GM19238 (cell line): Measurements from ENCODE around the gene NLRP6.
"Not testable (repeated sequence)": the region's sequence is repeated elsewhere in the genome, so short reads cannot be mapped to it uniquely, and the experiment has no call there.

Source experiments
- DNase-seq: peaks from one replicate; pipeline ENCODE4 v3.0.0; 2011; ENCODE audit warnings: low spot score; ENCODE audit not compliant: insufficient read length

Gene NLRP6

DNA sequence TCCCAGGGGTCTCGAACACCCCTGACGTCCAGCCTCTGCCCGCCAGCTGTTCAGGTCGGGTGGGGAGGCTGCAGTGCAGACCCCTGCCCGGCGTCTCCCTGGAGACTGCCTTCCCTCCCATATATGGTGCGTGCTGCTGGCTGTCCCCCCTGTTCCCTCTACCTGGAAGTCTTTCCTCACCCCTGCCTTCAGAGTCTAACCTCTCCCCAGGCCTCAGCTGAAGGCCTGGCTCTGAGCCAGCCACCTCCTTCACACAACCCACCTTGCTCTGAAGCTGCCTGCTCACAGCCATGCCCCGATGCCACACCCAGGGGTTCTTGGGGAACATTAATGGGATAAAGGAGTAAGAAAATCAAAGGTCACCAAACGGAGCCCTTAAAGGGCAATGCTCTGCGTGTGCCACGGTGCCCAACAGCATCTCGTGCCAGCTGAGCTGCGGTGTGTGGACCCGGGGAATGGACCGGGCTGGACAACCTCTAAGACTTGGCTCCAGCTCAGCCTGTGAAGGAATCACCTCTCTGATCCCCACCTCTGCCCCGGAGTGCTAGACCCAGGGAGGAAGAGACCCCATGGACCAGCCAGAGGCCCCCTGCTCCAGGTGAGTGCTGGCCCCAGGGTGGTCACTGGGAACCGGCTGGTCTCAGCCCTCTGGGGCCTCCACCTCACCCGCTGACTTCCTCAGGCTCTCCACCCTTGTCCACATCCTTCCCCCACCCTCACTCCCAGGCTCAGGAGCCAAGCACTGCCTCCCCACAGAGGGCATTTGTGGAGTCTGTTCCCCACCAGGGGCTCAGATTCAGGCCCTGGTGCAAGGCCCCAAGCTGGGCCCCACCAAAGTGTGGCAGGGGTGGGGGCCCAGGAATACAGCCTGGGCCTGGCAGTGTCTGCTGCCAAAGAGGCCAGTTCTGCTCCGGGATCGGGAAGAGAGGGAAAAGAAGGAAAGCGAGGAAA lies at the start of gene NLRP6:
Gene NLRP6, plus strand, starts transcription at position 407 of the 951 bp plus-strand sequence. Its CDS starts 163 bp downstream, at position 570.
- no peak for DNase-seq

DNA sequence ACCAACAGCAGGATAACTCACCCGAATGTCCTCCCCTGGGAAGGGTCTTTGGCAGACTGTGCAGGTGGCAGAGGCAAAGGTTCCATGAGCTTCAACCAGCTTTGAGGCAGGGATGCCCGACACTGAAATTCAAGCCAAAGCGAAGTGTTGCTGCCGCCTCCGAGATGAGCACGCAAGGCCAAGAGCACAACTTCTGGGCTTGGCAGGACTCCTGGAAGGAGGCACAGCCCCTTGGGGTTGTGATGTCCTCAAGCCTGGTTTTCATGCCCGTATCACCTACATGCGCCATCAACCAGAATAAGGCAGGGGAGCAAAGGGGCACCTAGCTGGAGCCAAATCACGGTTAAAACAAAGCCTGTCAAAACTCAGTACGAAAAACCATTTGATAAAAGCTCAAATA lies 47.8 kb upstream of the NLRP6 start:
- no peak for DNase-seq

DNA sequence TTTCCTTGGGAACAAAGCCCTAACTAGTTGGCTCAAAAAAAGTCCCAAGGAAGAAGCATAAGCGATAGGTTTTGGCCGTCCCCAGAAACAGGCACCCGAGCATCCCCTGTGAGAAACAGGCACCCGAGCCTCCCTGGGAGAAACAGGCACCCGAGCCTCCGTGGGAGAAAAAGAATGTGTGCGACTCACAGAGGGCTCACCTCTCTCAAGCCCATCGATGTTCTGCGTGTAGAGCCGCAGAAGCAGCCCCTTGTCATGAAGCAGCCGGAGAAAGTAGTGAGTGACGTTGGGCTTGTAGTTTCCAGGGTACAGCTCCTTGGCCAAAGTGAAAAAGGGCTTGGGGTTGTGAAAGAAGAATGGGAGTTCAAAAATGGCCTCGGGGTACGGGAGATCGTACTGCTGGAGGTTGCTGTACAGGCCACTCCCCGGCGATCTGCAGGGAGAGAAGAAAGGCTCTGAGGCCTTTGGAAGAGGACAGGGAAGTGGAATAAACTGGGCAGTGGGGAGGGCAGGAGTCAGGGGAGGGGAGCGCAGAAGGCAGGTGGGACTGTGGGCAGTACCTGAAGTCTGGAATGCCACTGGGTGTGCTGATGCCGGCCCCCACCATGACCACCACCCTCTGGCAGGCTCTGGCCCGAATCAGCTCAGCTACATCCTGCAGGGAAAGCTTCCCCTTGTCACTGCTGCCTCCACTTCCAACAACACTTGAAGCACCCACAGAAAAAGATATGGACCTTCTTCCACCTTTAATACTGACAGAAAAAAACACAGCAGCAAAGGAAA lies 45.2 kb upstream of the NLRP6 start:
- no peak for DNase-seq

DNA sequence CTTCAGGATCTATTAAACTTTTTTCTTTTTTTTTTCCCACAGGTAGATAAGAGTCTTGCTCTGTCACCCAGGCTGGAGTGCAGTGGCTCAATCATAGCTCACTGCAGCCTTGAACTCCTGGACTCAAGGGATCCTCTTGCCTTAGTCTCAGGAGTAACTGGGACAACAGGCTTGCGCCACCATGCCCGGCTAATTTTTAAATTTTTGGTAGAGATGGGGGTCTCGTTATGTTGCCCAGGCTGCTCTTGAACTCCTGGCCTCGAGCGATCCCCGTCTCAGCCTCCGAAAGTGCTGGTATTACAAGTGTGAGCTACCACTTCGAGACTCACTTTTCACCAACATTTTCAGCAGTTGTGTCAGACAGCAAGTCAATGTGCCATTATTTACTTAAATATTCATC lies 43.0 kb upstream of the NLRP6 start:
- DNase-seq, result no peak

DNA sequence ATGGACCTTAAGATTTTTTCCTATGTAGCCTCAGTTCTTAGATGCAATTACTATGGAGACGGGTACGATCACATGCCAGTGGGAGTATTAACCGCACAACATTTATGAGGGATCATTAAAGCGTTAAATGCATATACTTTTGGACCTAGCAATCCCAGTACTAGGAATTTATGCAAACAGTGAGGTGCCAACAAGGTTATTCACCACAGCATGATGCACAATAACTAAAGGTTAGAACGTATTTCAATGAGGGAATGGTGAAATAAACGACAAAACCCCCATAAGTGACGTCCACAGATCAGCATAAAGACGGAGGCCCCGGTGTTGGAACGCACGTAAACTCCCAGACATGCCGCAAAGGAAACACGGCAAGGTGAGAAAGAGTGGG lies 42.6 kb upstream of the NLRP6 start:
- DNase-seq, result no peak

DNA sequence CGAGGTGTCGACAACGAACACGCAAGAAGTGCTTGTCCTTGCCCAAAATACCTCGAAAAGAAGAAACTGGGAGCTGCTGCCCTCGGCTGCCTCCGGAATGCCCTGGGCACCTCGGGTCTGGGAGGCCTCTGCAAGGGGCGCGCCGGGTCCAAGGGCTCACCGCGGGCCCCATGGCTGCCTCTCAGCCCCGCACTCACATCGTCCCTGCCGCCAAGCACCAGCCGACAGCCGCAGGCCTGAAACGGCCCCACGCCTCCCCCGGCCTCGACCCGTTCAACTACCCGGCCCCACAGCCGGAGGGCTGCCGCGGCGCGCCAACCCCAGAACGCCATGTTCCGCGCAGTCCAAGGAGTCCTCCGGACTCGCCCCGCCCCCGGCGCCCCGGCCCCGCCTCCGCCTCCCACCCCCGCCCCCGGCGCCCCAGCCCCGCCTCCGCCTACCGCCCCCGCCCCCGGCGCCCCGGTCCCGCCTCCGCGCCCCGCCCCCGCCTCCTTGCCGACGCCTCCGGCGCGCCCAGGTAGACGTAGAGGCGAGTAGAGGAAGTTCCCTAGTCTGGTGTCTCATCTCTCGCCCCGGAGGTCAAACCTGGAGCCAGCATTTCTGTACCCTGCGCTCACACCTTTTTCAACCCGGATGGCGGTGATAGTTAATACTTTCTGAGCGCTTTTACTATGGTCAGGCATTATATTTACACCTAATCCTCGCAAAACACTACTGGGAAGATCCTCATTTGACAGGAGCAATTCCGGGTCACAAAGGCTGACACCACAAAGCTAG lies 42.0 kb upstream of the NLRP6 start, which contains the start of gene SIRT3:
Gene SIRT3, minus strand, starts transcription at position 346 of the 777 bp plus-strand sequence. Its CDS starts 14 bp downstream, at position 332.
- DNase-seq, result peak; percentile 96

DNA sequence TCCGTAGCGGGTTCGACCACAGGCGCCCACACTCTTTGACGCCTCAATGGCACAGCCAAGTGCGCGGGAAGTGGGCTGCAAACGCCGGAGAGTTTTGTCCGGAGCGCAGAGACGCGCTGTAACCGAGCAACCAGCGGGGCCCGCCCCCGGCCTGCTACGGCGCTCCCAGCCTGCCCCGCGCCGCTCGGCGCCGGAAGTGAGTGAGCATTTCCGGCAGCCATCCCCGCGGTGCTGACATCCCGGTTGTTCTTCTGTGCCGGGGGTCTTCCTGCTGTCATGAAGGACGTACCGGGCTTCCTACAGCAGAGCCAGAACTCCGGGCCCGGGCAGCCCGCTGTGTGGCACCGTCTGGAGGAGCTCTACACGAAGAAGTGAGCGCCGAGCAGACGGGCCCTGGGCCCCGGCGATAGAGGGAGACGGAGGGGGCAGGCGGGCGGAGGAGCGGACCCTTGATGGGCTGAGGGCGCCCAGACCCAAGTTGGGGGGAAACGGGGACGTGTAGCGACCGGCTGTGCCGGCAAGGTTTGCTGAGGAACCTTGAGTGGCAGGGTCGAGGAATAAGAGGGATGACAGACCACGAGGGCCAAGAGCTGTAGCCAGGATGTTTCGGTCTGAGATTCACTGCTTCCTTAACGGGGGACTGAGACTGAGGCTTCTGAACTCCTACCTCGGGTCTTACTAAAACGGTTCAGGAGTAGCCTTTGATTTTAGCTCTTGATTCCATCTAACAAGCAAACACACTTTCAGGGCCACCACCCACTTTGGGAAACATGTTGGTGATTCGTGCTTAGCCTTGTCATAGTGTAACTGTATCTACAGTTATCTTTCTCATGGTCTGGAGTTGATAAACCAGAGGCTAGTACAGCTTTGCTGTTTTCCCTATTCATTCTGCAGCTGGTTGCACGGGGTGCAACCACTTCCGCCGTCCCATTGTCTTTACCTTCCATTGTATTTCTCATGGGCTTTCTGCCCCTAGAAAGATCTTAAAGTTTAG lies 41.1 kb upstream of the NLRP6 start, which contains the start of gene PSMD13:
Gene PSMD13, plus strand, starts transcription at position 203 of the 994 bp plus-strand sequence. Its CDS starts 74 bp downstream, at position 277.
- DNase-seq, result peak; percentile 93

DNA sequence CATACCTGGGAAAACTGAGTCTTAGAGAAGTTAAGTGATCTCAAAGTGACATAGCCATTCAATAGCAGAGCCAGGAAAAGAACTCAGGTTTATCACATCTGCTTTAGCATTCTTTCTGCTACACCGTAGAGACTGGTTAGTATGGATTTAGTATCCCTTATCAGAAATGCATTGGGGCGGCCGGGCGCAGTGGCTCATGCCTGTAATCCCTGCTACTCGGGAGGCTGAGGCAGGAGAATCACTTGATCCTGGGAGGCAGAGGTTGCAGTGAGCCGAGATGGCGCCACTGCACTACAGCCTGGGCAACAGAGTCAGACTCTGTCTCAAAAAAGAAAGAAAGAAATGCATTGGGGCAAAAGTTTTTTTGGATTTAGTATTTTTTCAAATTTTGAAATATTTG lies 39.9 kb upstream of the NLRP6 start:
- DNase-seq, result not testable (repeated sequence)

DNA sequence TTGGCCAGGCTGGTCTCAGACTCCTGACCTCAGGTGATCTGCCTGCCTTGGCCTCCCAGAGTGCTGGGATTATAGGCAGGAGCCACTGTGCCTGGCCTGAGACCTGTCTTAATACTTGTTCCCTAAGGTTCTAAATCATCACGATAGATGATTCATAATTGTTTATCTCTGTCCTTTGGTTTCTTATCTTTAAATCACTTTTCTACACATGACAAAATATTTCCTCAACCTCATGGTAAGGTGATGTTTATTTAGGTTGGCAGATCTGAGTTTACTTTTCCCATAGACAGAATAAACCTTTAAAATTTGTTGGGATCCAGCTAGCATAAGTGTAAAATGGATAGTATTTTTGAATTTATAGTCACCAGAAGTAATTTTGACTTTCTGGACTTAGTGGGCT lies 37.9 kb upstream of the NLRP6 start:
- DNase-seq, result no peak

DNA sequence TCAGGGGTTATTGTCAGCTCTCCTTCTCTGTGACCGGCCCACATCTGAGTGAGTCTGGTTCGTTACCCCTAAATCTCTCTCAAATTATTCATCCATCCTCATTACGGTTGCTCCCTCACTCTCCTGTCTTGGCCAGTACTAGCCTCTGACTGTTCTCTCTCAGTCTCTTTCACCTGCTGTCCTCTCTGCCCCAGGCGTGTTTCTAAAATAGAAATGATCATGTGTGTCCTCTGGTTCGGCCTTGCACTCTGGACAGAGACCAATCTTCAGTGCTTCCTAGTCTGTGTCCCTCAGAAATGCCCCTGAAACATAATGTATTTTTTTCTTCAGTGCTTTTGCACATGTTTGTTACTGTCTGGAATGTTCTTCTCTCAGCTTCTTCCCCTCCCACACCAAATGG lies 36.6 kb upstream of the NLRP6 start:
- no peak for DNase-seq

DNA sequence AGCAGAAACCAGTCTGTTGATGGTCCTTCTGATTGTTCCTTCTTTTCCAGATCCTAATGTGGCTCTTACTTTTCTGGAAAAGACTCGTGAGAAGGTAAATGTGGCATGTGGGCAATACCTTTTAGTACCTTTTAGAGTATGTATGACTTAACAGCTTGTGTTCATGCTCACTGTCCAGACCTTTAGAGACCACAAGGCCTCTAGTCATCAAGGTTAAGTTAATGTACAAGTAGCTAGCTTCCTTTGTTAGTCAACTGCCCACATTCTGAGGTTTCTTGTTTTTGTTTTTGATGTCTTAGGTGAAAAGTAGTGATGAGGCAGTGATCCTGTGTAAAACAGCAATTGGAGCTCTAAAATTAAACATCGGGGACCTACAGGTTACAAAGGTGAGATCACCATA lies 33.8 kb upstream of the NLRP6 start:
- DNase-seq, result no peak

DNA sequence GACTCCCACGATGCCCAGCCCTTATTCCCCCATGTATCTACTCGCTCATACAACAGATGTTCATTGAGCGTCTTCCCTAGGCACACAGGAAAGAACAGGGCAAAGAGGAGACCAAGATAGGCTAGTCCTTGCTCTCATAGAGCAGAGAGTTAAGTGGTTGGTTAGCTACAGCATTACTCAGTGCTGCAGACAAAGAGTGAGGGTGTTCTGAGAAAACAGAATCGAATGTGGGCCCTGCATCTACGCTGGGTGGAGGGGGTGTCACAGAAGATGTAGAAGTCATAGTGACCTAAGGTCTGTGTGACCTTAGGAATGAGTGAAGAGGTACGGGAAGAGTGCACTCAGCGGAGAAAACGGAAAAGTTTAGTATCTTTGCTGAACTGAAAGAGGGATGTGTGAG lies 29.1 kb upstream of the NLRP6 start:
- no peak for DNase-seq

DNA sequence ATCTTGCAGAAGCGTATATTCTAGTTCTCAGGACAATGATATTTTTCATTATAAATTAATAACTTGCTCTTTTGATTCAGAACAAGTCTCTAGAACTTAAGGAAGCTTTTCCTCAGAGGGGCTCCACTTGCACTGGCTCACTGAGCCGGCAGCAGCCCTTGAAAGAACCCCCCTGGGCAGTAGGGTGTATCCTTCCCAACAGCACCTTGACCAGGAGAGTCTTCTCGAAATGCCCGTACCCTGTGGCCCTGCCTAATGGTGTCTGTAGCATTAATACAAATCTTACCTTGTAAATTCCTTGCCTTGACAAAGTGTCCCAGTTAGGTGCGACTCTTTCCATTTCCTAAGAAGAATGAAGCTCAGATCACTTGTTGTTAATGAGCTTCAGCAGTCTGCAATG lies 27.9 kb upstream of the NLRP6 start:
- DNase-seq, result no peak

DNA sequence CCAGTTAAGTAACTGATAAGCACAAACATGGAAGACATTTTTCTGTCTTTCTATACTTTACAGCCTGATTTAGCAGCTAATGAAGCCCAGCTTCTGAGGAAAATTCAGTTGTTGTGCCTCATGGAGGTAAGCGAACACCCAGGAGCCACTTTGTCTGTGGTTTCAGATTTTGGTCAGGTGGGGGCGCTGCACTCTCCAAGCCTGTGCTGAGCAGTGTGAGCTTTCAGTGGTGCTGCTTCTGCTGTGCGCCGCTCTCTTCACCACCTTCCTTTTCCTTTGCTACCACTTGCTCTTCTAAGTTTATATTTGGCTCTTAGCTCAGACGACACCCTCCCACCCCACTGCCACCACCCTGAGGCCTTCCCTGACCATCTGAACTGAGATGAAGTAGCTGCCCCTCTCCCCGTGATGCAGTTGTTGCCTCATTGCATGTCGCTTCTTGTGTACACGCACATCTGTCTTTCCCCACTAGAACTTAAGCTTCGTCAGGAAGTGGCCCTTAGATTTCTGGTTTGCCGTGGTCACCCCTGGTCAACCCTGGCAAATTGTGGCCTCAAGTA lies 27.4 kb upstream of the NLRP6 start:
- DNase-seq, result no peak

DNA sequence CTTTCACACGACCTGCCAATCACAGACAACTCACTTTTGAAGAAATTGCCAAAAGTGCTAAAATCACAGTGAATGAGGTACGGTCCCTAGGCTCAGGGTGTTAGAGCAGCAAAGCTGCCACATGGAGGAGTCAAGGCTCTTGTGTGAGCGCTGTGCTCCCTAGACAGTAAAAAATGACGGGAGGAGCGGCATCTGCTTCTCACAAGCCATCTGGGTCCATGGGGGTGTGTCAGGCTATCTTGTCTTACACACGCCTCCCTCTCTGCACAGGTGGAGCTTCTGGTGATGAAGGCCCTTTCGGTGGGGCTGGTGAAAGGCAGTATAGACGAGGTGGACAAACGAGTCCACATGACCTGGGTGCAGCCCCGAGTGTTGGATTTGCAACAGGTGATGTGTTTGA lies 26.7 kb upstream of the NLRP6 start:
- no peak for DNase-seq

DNA sequence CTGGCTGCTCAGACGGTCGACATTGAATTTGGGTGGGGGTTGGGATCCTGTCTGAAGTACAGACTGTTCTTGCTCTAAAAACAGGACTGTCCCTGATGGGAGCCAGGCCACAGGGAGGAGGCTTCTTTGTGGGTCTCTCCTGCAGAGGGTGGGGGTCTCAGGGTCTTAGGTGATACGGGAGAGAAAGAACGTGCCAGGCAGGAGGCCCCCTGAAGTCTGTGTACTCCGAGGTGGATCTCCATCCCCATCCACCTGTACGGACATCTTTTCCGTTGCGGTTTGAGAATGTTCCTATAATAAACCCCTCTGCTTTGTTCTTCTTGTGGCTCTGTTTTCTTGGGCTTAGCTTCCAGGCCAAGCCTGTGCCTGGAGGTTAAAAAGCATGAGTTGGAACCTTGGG lies 25.5 kb upstream of the NLRP6 start:
- no peak for DNase-seq

DNA sequence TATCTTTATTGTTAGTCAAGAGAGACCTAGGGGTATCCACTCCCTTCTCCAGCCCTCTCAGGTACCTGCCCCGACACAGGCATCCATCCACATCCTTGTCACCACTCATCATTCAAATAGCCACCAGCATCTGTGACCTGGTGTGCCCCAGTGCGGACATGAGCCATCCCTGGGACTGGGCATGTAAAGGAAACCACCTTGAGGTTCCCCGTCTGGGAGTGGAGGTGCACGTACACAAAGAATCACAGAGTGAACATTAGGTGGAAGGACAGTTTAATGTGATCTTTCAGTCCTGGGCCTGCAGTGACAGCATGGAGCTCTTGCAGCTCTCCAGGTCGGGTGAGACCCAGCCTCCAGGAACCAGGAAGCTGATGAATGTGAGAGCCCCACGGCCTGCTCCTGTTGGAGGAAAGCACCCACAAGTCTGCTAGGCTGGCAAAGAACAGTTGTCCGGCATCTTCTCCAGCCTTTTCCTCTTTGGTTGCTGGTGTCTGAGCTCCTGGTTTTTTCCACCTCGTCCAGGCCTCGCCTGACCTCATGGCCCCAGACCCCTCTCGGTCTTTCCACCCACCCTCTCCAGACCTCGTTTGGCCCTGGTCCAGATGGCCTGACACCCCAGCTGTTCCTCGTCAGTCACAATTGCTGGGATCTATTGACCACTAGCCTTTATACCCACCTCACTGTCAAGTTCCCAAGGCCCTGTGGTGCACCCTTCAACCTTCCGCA lies 24.9 kb upstream of the NLRP6 start:
- no peak for DNase-seq

DNA sequence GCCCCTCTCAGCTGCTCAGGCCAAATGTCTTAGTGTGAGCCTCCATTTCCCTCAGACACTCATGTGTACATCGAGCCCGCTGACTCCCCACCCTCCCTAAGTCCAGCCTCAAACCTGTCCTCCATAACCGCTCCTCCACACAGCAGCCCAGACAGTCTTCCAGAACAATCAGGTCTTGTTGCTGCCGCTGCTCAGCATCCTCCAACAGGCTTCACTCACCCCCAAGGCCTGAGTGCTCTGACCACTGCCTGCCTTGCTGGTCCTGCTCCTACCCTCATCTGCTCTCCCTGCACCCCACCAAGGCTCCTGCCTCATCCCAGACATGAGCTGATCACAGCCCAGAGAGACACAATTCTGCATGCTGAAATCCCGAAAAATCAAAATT lies 24.3 kb upstream of the NLRP6 start:
- no peak for DNase-seq

DNA sequence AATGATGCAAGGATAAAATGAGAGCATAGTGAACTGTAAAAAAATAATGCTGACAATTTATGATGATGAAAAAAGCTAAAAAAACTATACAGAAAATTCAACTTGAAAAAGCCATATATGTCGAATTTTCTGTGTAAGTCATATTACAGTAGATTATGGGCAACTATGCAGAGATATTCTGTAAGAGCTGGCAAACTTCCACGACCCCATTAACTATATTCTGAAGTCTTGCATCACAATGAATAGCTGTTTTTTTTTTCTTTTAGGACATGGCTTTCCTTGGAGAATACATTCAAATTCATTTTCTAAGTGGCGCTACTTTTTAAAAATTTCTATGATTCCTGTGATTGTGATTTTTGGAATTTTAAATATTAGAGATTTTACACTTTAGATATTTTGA lies 23.0 kb upstream of the NLRP6 start:
- DNase-seq, result no peak
